DND-41 (cell line): ENCODE data around the gene MAP3K14.
A peak's percentile ranks its signal among the peaks of the same experiment; 100 is the strongest.

ENCODE experiments used
- ATAC-seq: fragments of 200-7000 bp; cut with Tn5 transposase; 3 replicates; pipeline ENCODE4 v1.9.1; 2021; ENCODE audit warnings: low read depth; ENCODE audit not compliant: insufficient read depth
- DNase-seq: peaks from one replicate; pipeline ENCODE4 v3.0.0-alpha.2; 2020
- H2AFZ ChIP-seq: 2 replicates; pipeline ENCODE4 v1.6.0; 2012; ENCODE audit warnings: low read depth, low read length
- H3K27ac ChIP-seq: 2 replicates; pipeline ENCODE4 v1.5.1; 2012; ENCODE audit warnings: low read length, inconsistent platforms
- H3K27me3 ChIP-seq: fragments of 200-600 bp; sonication (generic); 2 replicates; pipeline ENCODE4 v1.6.0; 2012; ENCODE audit warnings: low read length, mild to moderate bottlenecking, inconsistent platforms; ENCODE audit not compliant: insufficient read depth, poor library complexity
- H3K36me3 ChIP-seq: 2 replicates; pipeline ENCODE4 v1.5.1; 2012; ENCODE audit warnings: low read length, inconsistent platforms; ENCODE audit not compliant: insufficient read depth
- H3K4me1 ChIP-seq: 2 replicates; pipeline ENCODE4 v1.5.1; 2012; ENCODE audit warnings: mild to moderate bottlenecking, low read length; ENCODE audit not compliant: insufficient read depth
- H3K4me2 ChIP-seq: 2 replicates; pipeline ENCODE4 v1.6.0; 2012; ENCODE audit warnings: mild to moderate bottlenecking, moderate library complexity, low read length, inconsistent platforms; ENCODE audit not compliant: insufficient read depth
- H3K4me3 ChIP-seq, 2 experiments: fragments of 200-600 bp in 1 of 2; shearing (Covaris generic) in 1 of 2; 2 replicates each; pipeline ENCODE4 v1.5.1; 2012 to 2016; ENCODE audit warnings: inconsistent platforms in 2 of 2, low read length in 2 of 2, mild to moderate bottlenecking in 2 of 2, low read depth in 1 of 2, moderate library complexity in 1 of 2
- H3K79me2 ChIP-seq: 2 replicates; pipeline ENCODE4 v1.6.0; 2012; ENCODE audit warnings: low read length, inconsistent platforms; ENCODE audit not compliant: insufficient read depth
- H3K9ac ChIP-seq: 2 replicates; pipeline ENCODE4 v1.6.0; 2012; ENCODE audit warnings: low read depth, mild to moderate bottlenecking, inconsistent platforms, low read length, moderate library complexity
- H3K9me3 ChIP-seq: 2 replicates; pipeline ENCODE4 v1.5.1; 2012; ENCODE audit warnings: low read length, moderate library complexity, mild to moderate bottlenecking, inconsistent platforms; ENCODE audit not compliant: insufficient read depth, severe bottlenecking
- H4K20me1 ChIP-seq: 2 replicates; pipeline ENCODE4 v1.6.0; 2012; ENCODE audit warnings: low read length; ENCODE audit not compliant: insufficient read depth
- CTCF ChIP-seq: IDR thresholded peaks from 2 replicates; pipeline ENCODE4 v1.5.1; 2012; ENCODE audit warnings: borderline replicate concordance, low read length, moderate library complexity, mild to moderate bottlenecking; ENCODE audit not compliant: poor library complexity, severe bottlenecking; ENCODE audit errors: extremely low read depth
- EZH2 ChIP-seq: IDR thresholded peaks from 3 replicates; pipeline ENCODE4 v1.6.1; 2012; ENCODE audit warnings: borderline replicate concordance, low read depth, mild to moderate bottlenecking, moderate library complexity, low read length, inconsistent platforms; ENCODE audit not compliant: severe bottlenecking

The MAP3K14 gene

GRCh38 chr17:45258981-45259380 lies 57.8 kb downstream of the MAP3K14 start:
- TF ChIP-seq EZH2 (no peak), CTCF (no peak)
- no peak overlapping the region for H3K9ac ChIP-seq
- H3K9me3 ChIP-seq = no peaks in the 10 kb centered on the region
- peaks cover 13% of the 10 kb centered on the region for H3K36me3 ChIP-seq
- H3K27ac ChIP-seq = no peak overlapping the region
- no peak overlapping the region for H2AFZ ChIP-seq
- H3K27me3 ChIP-seq = no peaks in the 10 kb centered on the region
- no peaks in the 10 kb centered on the region for H4K20me1 ChIP-seq
- ATAC-seq (no peak), DNase-seq (no peak)
- no peak overlapping the region for H3K4me2 ChIP-seq
- no peaks in the 10 kb centered on the region for H3K79me2 ChIP-seq
- no peak overlapping the region for H3K4me3 ChIP-seq
- peaks cover 25% of the 10 kb centered on the region for H3K4me1 ChIP-seq

- H3K27me3 ChIP-seq = no peaks in the 10 kb centered on the region
- no peaks in the 10 kb centered on the region for H3K9me3 ChIP-seq
- peaks cover 17% of the 10 kb centered on the region for H3K4me1 ChIP-seq
- ATAC-seq (no peak), DNase-seq (no peak)
- H3K79me2 ChIP-seq = no peaks in the 10 kb centered on the region
- no peaks in the 10 kb centered on the region for H3K36me3 ChIP-seq
- TF ChIP-seq EZH2 (no peak), CTCF (no peak)
- H2AFZ ChIP-seq = no peak overlapping the region
- H3K4me2 ChIP-seq = no peak overlapping the region
- H3K9ac ChIP-seq = no peak overlapping the region
- H3K27ac ChIP-seq = no peak overlapping the region
- H3K4me3 ChIP-seq = no peak overlapping the region
- no peaks in the 10 kb centered on the region for H4K20me1 ChIP-seq
Measured at GRCh38 chr17:45257115-45257514, 59.7 kb downstream of the MAP3K14 start.

- H3K4me2 ChIP-seq = peak overlapping the region; percentile 33; the same call in 1 of the 2 replicates
- peak; percentile 67 for DNase-seq
Measured at GRCh38 chr17:45256114-45256966, 60.5 kb downstream of the MAP3K14 start.

More at GRCh38 chr17:45256114-45256966, 60.5 kb downstream of the MAP3K14 start:
- peak overlapping the region; percentile 60 for H3K27ac ChIP-seq
- H3K9ac ChIP-seq = 0 out of 2 replicates have a peak overlapping the region, but pooled peaks have one; percentile 11
- ATAC-seq = peak; percentile 68
- H3K4me1 ChIP-seq = peaks cover 17% of the 10 kb centered on the region
- H3K9me3 ChIP-seq = no peaks in the 10 kb centered on the region
- no peaks in the 10 kb centered on the region for H3K27me3 ChIP-seq
- H4K20me1 ChIP-seq = no peaks in the 10 kb centered on the region
- no peak overlapping the region for H2AFZ ChIP-seq
- H3K36me3 ChIP-seq = no peaks in the 10 kb centered on the region
- peak; percentile 43 for TF ChIP-seq CTCF
- TF ChIP-seq EZH2 = no peak
- H3K79me2 ChIP-seq = no peaks in the 10 kb centered on the region
- no peak overlapping the region for H3K4me3 ChIP-seq
